Heart left ventricle (tissue), 13 donors: ENCODE data around the gene B4GALNT2.

Source experiments
- POLR2A ChIP-seq, 2 donors: fragments of 450-650 bp; IDR thresholded peaks; one replicate each; pipeline ENCODE4 v1.6.1; 2017; ENCODE audit warnings: antibody characterized with exemption in 2 of 2, mild to moderate bottlenecking in 2 of 2, moderate library complexity in 2 of 2
- TF ChIP-seq, protein P1 (sequence below), 12 donors: fragments of 200-600 bp; sonication (generic) in 4 of 12; IDR thresholded peaks; one replicate each; pipeline versions ENCODE4 v1.5.0 to v1.8.0; 2018 to 2022; ENCODE audit warnings: antibody characterized with exemption in 12 of 12, mild to moderate bottlenecking in 5 of 12
- donor health status: ischemic (EF 13 %, LVEDD 7.1; RV severe dilation, severe dysfunction).
- donor health status: DM: no; HTN: yes; CAD: no.
- donor health status: DM: no; HTN: no; CAD: no.
- donor health status: ischemic (EF 25% LVEDD 6.9; RV normal size, moderate dysfunction).
- donor health status: ischemic (EF 25% LVEDD 5.7; RV mildly dilated, moderate dysfunction).
- donor health status: ischemic (EF 35%, LVEDD 5.7; RV mildly dilated, moderate dysfunction).
- donor health status: nonischemic (EF 11% LVEDD 7.7; RV severe dilation, severe dysfunction).
- donor health status: DM: yes; HTN: yes; CAD: no.
- donor health status: PGD.
- donor health status: ischemic (EF 29% LVEDD 5.4; RV normal size, mild dysfunction).
- donor health status: nonischemic (EF 23%, LVEDD 6.1; RV moderate dilation, normal function).

DNA sequence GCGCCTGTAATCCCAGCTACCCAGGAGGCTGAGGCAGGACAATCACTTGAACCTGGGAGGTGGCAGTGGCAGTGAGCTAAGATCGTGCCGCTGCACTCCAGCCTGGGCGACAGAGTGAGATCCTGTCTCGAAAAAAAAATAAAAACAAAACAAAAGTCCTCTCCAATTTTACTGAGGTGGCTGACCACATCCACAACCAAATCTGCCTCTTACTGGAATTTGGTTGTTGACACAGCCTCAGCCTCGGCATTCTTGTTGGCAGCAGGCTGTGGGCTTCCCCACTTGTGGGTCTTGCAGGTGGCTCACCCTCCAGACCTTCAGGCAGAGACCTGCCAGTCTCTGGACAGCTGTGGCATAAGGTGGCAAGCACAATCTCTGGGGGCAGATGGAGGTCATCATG is 15.6 kb downstream of the B4GALNT2 start:
- no peak for TF ChIP-seq POLR2A (IDR thresholded peaks at IDR 0.05)
- TF ChIP-seq, protein P1, sequence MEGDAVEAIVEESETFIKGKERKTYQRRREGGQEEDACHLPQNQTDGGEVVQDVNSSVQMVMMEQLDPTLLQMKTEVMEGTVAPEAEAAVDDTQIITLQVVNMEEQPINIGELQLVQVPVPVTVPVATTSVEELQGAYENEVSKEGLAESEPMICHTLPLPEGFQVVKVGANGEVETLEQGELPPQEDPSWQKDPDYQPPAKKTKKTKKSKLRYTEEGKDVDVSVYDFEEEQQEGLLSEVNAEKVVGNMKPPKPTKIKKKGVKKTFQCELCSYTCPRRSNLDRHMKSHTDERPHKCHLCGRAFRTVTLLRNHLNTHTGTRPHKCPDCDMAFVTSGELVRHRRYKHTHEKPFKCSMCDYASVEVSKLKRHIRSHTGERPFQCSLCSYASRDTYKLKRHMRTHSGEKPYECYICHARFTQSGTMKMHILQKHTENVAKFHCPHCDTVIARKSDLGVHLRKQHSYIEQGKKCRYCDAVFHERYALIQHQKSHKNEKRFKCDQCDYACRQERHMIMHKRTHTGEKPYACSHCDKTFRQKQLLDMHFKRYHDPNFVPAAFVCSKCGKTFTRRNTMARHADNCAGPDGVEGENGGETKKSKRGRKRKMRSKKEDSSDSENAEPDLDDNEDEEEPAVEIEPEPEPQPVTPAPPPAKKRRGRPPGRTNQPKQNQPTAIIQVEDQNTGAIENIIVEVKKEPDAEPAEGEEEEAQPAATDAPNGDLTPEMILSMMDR (IDR thresholded peaks at IDR 0.05), result no peak
